Naive thymus-derived CD8-positive, alpha-beta T cell (primary cell): ENCODE measurements around the gene PRKCD. TPM values are rescaled to one million over a fixed set of nuclear protein-coding genes. Genes with fewer than 3 reads are reported as not detected.

Experiments
- ATAC-seq, 2 donors: fragments of 150-1000 bp; cut with Tn5 transposase in 1 of 2; sonication (Bioruptor Pico), chemical (Tn5 transposase) in 1 of 2; 1 replicate in 1 of 2; 2 replicates in 1 of 2; pipeline ENCODE4 v1.10.0; 2021; ENCODE audit warnings: mild to moderate bottlenecking in 2 of 2, moderate library complexity in 2 of 2
- POLR2A ChIA-PET: fragments of 350-600 bp; sonication (Branson Sonifier 250); formaldehyde crosslinking; loops from one replicate; lab custom pipeline; 2021; ENCODE audit warnings: antibody characterized with exemption; lab: Charles Lee
- DNase-seq, 10 donors: peaks; one replicate each; pipeline versions ENCODE4 v3.0.0 to v3.0.0-alpha.2; 2020 to 2022
- H3K27ac Mint-ChIP-seq, 10 donors: one replicate each; pipeline ENCODE4 v1.8.0; 2020 to 2022; ENCODE audit warnings: mild to moderate bottlenecking in 10 of 10, mixed read lengths in 10 of 10, moderate library complexity in 4 of 10, inconsistent platforms in 1 of 10
- H3K27me3 Mint-ChIP-seq, 5 donors: one replicate each; pipeline ENCODE4 v1.8.0; 2021 to 2022; ENCODE audit warnings: mixed read lengths in 5 of 5
- H3K36me3 Mint-ChIP-seq, 3 donors: one replicate each; pipeline ENCODE4 v1.8.0; 2020 to 2022; ENCODE audit warnings: mixed read lengths in 3 of 3, mild to moderate bottlenecking in 2 of 3, inconsistent platforms in 1 of 3
- H3K4me1 Mint-ChIP-seq, 4 donors: one replicate each; pipeline ENCODE4 v1.8.0; 2021 to 2022; ENCODE audit warnings: mixed read lengths in 4 of 4
- H3K4me3 Mint-ChIP-seq, 10 donors: one replicate each; pipeline ENCODE4 v1.8.0; 2020 to 2022; ENCODE audit warnings: mild to moderate bottlenecking in 10 of 10, mixed read lengths in 10 of 10, moderate library complexity in 6 of 10, inconsistent platforms in 1 of 10
- H3K9me3 Mint-ChIP-seq, 9 donors: one replicate each; pipeline ENCODE4 v1.8.0; 2020 to 2022; ENCODE audit warnings: mixed read lengths in 9 of 9, mild to moderate bottlenecking in 3 of 9, inconsistent platforms in 1 of 9, moderate library complexity in 1 of 9
- polyA plus RNA-seq, 3 donors: library from polyadenylated mRNA; unstranded; fragments of 300-500 nt; fragmentation: Illumina TruSeq; gene quantifications; one replicate each; pipeline ENCODE4 v1.2.3, GENCODE V29; 2021
- total RNA-seq, 8 experiments: library from RNA in 2 of 8; stranded (reverse) in 2 of 8; gene quantifications; one replicate each; pipeline ENCODE4 v1.2.3 and lab custom pipeline; 2021 to 2026

The PRKCD gene
- total and polyA plus RNA-seq, 5 experiments from 2014 or later = 5.5 to 12.2 (median 11.0) TPM

- no peak for DNase-seq
- Mint-ChIP-seq H3K9me3 (no peaks in the 10 kb centered on the region), H3K4me1 (peaks cover 33 to 74% (median 55%) of the 10 kb centered on the region in 4 donors), H3K27me3 (no peaks in the 10 kb centered on the region), H3K36me3 (peaks cover 0 to 7% (median 0%) of the 10 kb centered on the region in 3 donors), H3K27ac (peak overlapping the region in 6 of 10 donors; percentile 14 to 81 (median 42)), H3K4me3 (peak overlapping the region in 1 of 10 donors; percentile 45)
- ATAC-seq = no peak
- POLR2A ChIA-PET = interaction anchor here (0.6 to 0.8 kb wide), 2 partner anchors 27 to 128 kb away, joined by 3 to 4 read pairs; no protein-coding TSS in a partner anchor
Observed at GRCh38 chr3:53170325-53171063, 9.5 kb downstream of the PRKCD start.

GRCh38 chr3:53171064-53171418 is 10.0 kb downstream of the PRKCD start:
- POLR2A ChIA-PET = no interaction called here
- DNase-seq (no peak), ATAC-seq (no peak)
- Mint-ChIP-seq H3K27me3 (no peaks in the 10 kb centered on the region), H3K27ac (peak overlapping the region in 6 of 10 donors; percentile 14 to 81 (median 42)), H3K9me3 (no peaks in the 10 kb centered on the region), H3K4me1 (peaks cover 33 to 73% (median 55%) of the 10 kb centered on the region in 4 donors), H3K4me3 (no peak overlapping the region), H3K36me3 (peaks cover 0 to 7% (median 0%) of the 10 kb centered on the region in 3 donors)

- no peaks in the 10 kb centered on the region for H3K9me3 Mint-ChIP-seq
- H3K27ac Mint-ChIP-seq = peak overlapping the region in 5 of 10 donors; percentile 2 to 71 (median 29)
- peaks cover 31 to 64% (median 50%) of the 10 kb centered on the region in 4 donors for H3K4me1 Mint-ChIP-seq
- H3K4me3 Mint-ChIP-seq = peak overlapping the region in 1 of 10 donors; percentile 47
- no peaks in the 10 kb centered on the region for H3K27me3 Mint-ChIP-seq
- no peak for DNase-seq
- POLR2A ChIA-PET = no interaction called here
- ATAC-seq = no peak
- H3K36me3 Mint-ChIP-seq = peaks cover 0 to 7% (median 0%) of the 10 kb centered on the region in 3 donors
Observed at GRCh38 chr3:53171827-53172505, 11.0 kb downstream of the PRKCD start.

- ATAC-seq = no peak
- H3K9me3 Mint-ChIP-seq = no peaks in the 10 kb centered on the region
- peaks cover 0 to 7% (median 0%) of the 10 kb centered on the region in 3 donors for H3K36me3 Mint-ChIP-seq
- H3K27me3 Mint-ChIP-seq = no peaks in the 10 kb centered on the region
- POLR2A ChIA-PET = no interaction called here
- H3K4me1 Mint-ChIP-seq = peaks cover 24 to 57% (median 42%) of the 10 kb centered on the region in 4 donors
- no peak for DNase-seq
- no peak overlapping the region for H3K27ac Mint-ChIP-seq
- no peak overlapping the region for H3K4me3 Mint-ChIP-seq
Observed at GRCh38 chr3:53173107-53173506, 12.1 kb downstream of the PRKCD start.

DNA sequence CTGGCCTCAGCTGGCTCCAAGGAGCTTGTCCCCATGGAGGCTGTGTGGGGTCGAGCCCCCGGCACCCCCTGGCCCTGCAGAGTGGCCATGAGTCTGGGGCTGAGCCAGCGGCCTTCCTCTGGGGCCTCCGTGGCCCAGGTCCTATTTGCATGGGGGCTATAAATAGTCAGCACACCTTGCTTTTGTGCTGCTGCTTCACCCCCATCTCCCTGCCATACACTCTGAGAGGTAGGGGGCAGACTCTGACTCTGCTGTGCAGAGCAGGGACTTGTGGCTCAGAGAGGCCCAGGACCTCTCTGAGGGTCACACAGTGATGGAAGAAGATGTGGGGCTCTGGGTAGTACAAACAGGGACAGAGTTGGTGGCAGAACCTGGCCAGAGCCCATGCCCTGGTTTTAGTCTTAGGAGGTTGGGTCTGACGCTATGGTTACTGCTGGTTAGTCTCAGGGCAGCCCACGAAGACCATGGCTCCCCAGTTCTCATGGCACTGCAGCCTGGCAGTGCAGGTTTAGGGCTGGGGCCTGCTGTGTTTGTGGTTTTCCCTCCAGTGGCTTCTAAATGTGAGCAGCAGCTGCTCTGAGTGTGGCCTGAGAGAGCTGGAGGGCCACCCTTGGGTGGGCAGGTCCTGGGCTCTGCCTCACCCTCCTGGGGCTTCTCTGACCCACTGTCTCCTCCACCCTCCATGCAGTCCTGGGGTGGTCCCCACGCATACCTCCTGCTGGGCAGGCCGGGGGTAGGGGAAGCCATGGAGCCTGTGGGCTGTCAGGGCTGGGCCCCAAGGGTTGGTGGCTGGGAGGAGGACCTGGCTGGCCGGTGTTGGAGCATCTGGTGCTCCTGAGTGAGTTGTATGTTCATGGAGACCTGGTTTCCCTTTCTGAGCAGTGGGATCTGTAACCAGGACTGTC is 13.6 kb downstream of the PRKCD start:
- Mint-ChIP-seq H3K4me1 (peaks cover 13 to 47% (median 28%) of the 10 kb centered on the region in 4 donors), H3K9me3 (no peaks in the 10 kb centered on the region), H3K4me3 (no peak overlapping the region), H3K27ac (peak overlapping the region in 2 of 10 donors; percentile 43 to 82), H3K36me3 (peaks cover 0 to 17% (median 0%) of the 10 kb centered on the region in 3 donors), H3K27me3 (no peaks in the 10 kb centered on the region)
- no peak for DNase-seq
- POLR2A ChIA-PET = no interaction called here
- no peak for ATAC-seq

DNA sequence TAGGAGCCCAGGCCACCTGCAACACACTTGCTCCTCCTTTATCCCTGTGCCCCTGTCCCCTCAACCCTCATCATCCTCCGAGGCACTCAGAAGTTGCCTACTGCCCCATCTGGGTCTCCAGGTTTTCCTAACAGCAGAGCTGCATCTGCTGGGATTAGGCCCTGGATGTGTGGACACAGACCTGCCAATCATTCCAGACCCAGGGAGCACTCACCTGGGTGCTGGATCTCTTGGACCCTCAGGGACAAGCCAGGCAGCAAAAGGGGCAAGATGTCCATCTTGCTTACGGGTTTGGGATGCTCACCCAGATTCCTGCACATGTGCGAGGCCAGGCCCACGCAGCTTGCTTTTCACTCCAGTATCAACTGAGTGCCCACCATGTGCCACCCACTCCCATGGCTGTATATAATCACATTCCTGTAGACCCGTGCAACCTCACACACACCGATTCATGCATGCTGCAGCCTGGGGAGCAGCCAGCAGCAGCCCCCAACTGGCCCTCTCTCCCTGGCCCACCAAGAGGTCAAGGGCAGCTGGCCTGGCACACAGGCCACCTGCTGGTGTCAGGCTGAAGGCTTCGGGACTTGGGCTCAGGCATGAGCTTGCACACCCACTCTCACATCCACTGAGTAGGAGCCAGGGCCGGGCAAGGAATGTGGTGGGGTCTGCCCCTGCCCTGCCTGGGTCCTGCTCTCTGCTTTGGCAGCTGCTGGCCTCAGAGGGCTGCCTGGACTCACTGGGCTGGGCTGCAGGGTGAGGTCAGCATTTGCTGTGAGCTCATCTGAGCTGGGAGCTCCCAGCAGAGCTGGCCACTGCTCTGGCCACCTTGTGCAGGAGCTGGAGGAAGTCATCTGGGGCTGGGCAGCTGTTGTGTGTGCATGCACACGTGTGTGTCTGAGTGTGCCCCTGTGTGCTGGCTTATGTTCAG is 14.9 kb downstream of the PRKCD start:
- peaks cover 0 to 23% (median 0%) of the 10 kb centered on the region in 3 donors for H3K36me3 Mint-ChIP-seq
- H3K4me3 Mint-ChIP-seq = no peak overlapping the region
- POLR2A ChIA-PET = no interaction called here
- H3K27me3 Mint-ChIP-seq = no peaks in the 10 kb centered on the region
- no peak for ATAC-seq
- H3K9me3 Mint-ChIP-seq = no peaks in the 10 kb centered on the region
- peaks cover 7 to 46% (median 17%) of the 10 kb centered on the region in 4 donors for H3K4me1 Mint-ChIP-seq
- peak overlapping the region in 3 of 10 donors; percentile 12 to 79 (median 52) for H3K27ac Mint-ChIP-seq
- no peak for DNase-seq

DNA sequence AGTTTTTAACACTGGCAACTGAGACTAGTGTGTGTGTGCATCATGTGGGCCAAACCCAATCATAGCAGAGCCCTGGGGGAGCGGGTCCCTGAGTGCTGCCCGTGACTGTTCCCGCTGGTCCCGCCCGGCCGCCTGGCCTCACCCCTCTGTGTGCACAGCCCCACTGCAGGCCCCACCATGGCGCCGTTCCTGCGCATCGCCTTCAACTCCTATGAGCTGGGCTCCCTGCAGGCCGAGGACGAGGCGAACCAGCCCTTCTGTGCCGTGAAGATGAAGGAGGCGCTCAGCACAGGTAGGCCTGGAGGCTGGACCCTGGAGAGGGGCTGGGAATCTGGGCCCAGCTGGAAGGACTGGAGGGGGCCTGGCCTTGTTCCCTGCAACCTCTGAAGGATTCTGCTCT is 17.2 kb downstream of the PRKCD start:
- Mint-ChIP-seq H3K27me3 (no peaks in the 10 kb centered on the region), H3K36me3 (peaks cover 0 to 30% (median 0%) of the 10 kb centered on the region in 3 donors), H3K4me1 (peaks cover 0 to 31% (median 2%) of the 10 kb centered on the region in 4 donors), H3K27ac (no peak overlapping the region), H3K9me3 (no peaks in the 10 kb centered on the region), H3K4me3 (no peak overlapping the region)
- ATAC-seq (no peak), DNase-seq (no peak)
- POLR2A ChIA-PET = interaction anchor here (0.7 kb wide), 1 partner anchor 20 kb away, joined by 4 read pairs; no protein-coding TSS in a partner anchor

- peaks cover 0 to 37% (median 0%) of the 10 kb centered on the region in 3 donors for H3K36me3 Mint-ChIP-seq
- ATAC-seq (no peak), DNase-seq (no peak)
- no peak overlapping the region for H3K4me3 Mint-ChIP-seq
- peak overlapping the region in 1 of 10 donors; percentile 1 for H3K27ac Mint-ChIP-seq
- POLR2A ChIA-PET = no interaction called here
- H3K9me3 Mint-ChIP-seq = no peaks in the 10 kb centered on the region
- H3K4me1 Mint-ChIP-seq = peaks cover 0 to 26% (median 0%) of the 10 kb centered on the region in 4 donors
- no peaks in the 10 kb centered on the region for H3K27me3 Mint-ChIP-seq
Observed at GRCh38 chr3:53179580-53179979, 18.6 kb downstream of the PRKCD start.

DNA sequence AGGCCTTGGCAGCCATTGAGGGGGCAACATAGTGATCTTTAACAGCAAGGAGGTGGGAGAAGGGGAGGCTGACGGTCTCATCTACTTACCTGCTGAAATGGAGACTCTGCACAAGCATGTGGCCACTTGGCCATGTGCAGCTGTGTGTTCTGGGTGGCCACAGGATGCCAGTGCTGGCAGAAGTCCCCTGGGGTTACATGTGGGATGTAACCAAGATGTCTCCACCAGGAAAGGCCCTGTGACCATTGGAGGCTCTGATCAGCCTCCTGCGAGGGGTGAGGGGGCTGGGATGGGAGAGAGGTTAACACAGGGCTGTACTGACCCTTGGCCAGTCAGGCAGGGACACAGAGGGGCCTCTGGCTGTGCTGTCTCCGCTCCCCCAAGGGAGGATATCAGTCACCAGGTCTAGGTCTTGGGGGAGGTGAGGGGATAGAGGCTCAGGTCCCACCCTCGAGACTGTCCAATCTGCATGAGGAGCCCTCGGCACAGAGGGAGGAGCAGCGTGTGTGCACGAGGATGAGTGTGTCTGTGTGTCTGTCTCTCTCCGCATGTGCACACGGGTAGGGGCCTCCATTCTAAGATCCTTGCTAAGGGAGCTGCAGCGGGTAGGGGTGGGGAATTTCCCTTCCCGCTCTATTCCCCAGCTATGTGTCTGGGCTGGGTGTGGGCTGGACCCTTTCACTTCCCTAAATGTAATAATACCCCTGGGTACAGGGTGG is 19.5 kb downstream of the PRKCD start:
- Mint-ChIP-seq H3K4me3 (peak overlapping the region in 1 of 10 donors; percentile 25), H3K27ac (no peak overlapping the region), H3K4me1 (peaks cover 0 to 26% (median 1%) of the 10 kb centered on the region in 4 donors), H3K9me3 (no peaks in the 10 kb centered on the region), H3K27me3 (no peaks in the 10 kb centered on the region), H3K36me3 (peaks cover 0 to 44% (median 6%) of the 10 kb centered on the region in 3 donors)
- ATAC-seq (peak in 1 of 2 donors; percentile 64), DNase-seq (peak in 1 of 10 donors; percentile 30)
- POLR2A ChIA-PET = no interaction called here

DNA sequence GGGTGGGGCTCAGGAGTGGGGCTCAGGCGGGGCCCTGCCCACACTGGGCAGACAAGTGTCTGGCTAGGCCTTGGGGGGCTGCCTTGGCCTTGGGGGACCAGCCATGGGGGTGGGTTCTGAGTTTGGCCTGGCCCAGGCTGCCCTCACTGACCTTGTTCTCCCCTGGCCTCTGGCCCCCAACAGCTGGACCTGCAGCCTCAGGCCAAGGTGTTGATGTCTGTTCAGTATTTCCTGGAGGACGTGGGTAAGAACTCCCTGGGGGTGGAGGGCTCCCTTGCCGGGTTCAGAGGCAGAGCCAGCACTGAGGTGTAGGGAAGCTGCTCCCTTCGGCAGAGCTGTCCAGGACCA is 20.0 kb downstream of the PRKCD start:
- no peaks in the 10 kb centered on the region for H3K27me3 Mint-ChIP-seq
- H3K9me3 Mint-ChIP-seq = no peaks in the 10 kb centered on the region
- no peak overlapping the region for H3K4me3 Mint-ChIP-seq
- no peak for ATAC-seq
- peaks cover 0 to 24% (median 1%) of the 10 kb centered on the region in 4 donors for H3K4me1 Mint-ChIP-seq
- POLR2A ChIA-PET = no interaction called here
- peaks cover 0 to 45% (median 6%) of the 10 kb centered on the region in 3 donors for H3K36me3 Mint-ChIP-seq
- no peak for DNase-seq
- H3K27ac Mint-ChIP-seq = no peak overlapping the region

GRCh38 chr3:53181528-53181927 is 20.5 kb downstream of the PRKCD start:
- H3K9me3 Mint-ChIP-seq = no peaks in the 10 kb centered on the region
- no peaks in the 10 kb centered on the region for H3K27me3 Mint-ChIP-seq
- no peak for ATAC-seq
- DNase-seq = no peak
- H3K27ac Mint-ChIP-seq = no peak overlapping the region
- H3K36me3 Mint-ChIP-seq = peaks cover 0 to 51% (median 6%) of the 10 kb centered on the region in 3 donors
- H3K4me1 Mint-ChIP-seq = peaks cover 0 to 23% (median 1%) of the 10 kb centered on the region in 4 donors
- no peak overlapping the region for H3K4me3 Mint-ChIP-seq
- POLR2A ChIA-PET = no interaction called here
